ENCODE data around the gene PPFIA4. TPM values are rescaled to one million over a fixed set of nuclear protein-coding genes. Genes with fewer than 3 reads are reported as not detected.

PPFIA4 gene
- total and polyA plus RNA-seq, 2 of the 4 experiments (the other 2 are of a cell fraction), result 5.4 to 13.7 TPM

- H3K9me3 ChIP-seq (ENCODE audit: control insufficient read depth, insufficient read depth, low read length), result no peaks in the 10 kb centered on the region
- H3K27ac ChIP-seq (ENCODE audit: insufficient read depth, low read length), result no peak overlapping the region
- POLR2A ChIA-PET (ENCODE audit: unreplicated experiment), result no interaction called here
- DNase-seq (no peak), ATAC-seq (ENCODE audit: low read depth) (no peak)
- H2AK5ac ChIP-seq (ENCODE audit: low read depth, low read length), result no peak overlapping the region
- WGBS, 2 experiments (ENCODE audit: extremely low coverage in 2 of 2, insufficient read length in 1 of 2), result no CpG with 5 or more reads among the region's 7 CpGs
- no peak overlapping the region for H3K4ac ChIP-seq (ENCODE audit: low read depth, low read length)
- H4K91ac ChIP-seq (ENCODE audit: insufficient read depth, low read depth, low read length), result no peak overlapping the region
- intact Hi-C loops (cut with micrococcal nuclease), result no loop called here
- dilution Hi-C loops (cut with HindIII; ENCODE audit: low sequenced_read_pairs, unreplicated experiment), result no loop called here
- H2BK20ac ChIP-seq (ENCODE audit: low read depth, low read length), result no peak overlapping the region
- in situ Hi-C loops (cut with MboI; ENCODE audit: low sequenced_read_pairs), result no loop called here
- no peak overlapping the region for H3K18ac ChIP-seq (ENCODE audit: low read depth, low read length)
- CTCF ChIA-PET, result no interaction called here
- H2BK5ac ChIP-seq (ENCODE audit: low read depth, low read length, poor library complexity, severe bottlenecking), result no peak overlapping the region
- H3K79me1 ChIP-seq (ENCODE audit: low read depth in 1 of 2, low read length in 2 of 2), result no peaks in the 10 kb centered on the region
- no peak overlapping the region for H2BK15ac ChIP-seq (ENCODE audit: low read depth, low read length)
- no peaks in the 10 kb centered on the region for H3K4me1 ChIP-seq (ENCODE audit: control insufficient read depth, insufficient read depth, low read length)
- no peak overlapping the region for H2AK9ac ChIP-seq (replicated peaks; ENCODE audit: low read depth, low read length, poor library complexity)
- H3K4me3 ChIP-seq (ENCODE audit: insufficient read depth, low read depth, low read length), result no peak overlapping the region
- no peak overlapping the region for H2BK120ac ChIP-seq (ENCODE audit: low read depth, low read length)
- H3K23ac ChIP-seq (ENCODE audit: low read depth, low read length), result no peak overlapping the region
- H4K20me1 ChIP-seq (ENCODE audit: insufficient read depth, low read length), result no peaks in the 10 kb centered on the region; the same call in 1 of the 2 replicates
- no peak for TF ChIP-seq RFX5 (IDR thresholded peaks at IDR 0.05; ENCODE audit: low read depth, low read length)
- TF ChIP-seq NFE2L2 (IDR thresholded peaks at IDR 0.05; ENCODE audit: low read depth, low read length), result no peak
- no peak for TF ChIP-seq BHLHE40 (IDR thresholded peaks at IDR 0.05; ENCODE audit: low read depth, low read length)
- no peak for TF ChIP-seq POLR2A (IDR thresholded peaks at IDR 0.05; ENCODE audit: low read depth, low read length)
- no peak for TF ChIP-seq MAZ (IDR thresholded peaks at IDR 0.05; ENCODE audit: borderline replicate concordance, low read depth, low read length)
- no peak for TF ChIP-seq CHD1 (IDR thresholded peaks at IDR 0.05; ENCODE audit: low read depth, low read length)
- TF ChIP-seq USF2 (IDR thresholded peaks at IDR 0.05; ENCODE audit: low read depth, low read length), result no peak
- TF ChIP-seq MXI1 (IDR thresholded peaks at IDR 0.05; ENCODE audit: borderline replicate concordance, low read depth, low read length), result no peak
- TF ChIP-seq RCOR1 (IDR thresholded peaks at IDR 0.05; ENCODE audit: insufficient replicate concordance, low read length), result no peak
- TF ChIP-seq ELK1 (IDR thresholded peaks at IDR 0.05; ENCODE audit: borderline replicate concordance, low read depth, low read length), result no peak
- no peak for TF ChIP-seq SMC3 (IDR thresholded peaks at IDR 0.05; ENCODE audit: low read depth, low read length)
- no peak for TF ChIP-seq RAD21 (IDR thresholded peaks at IDR 0.05; ENCODE audit: low read length)
- no peak for TF ChIP-seq FOS (IDR thresholded peaks at IDR 0.05; ENCODE audit: low read depth, low read length)
- no peaks in the 10 kb centered on the region; the same call in 1 of the 2 replicates for H3K27me3 ChIP-seq (ENCODE audit: control insufficient read depth, insufficient read depth, low read length)
- no peaks in the 10 kb centered on the region for H3K9me1 ChIP-seq (ENCODE audit: insufficient read depth, low read length)
- H4K5ac ChIP-seq (ENCODE audit: low read depth, low read length), result no peak overlapping the region
- no peak overlapping the region for H3K56ac ChIP-seq (ENCODE audit: extremely low read depth, insufficient read depth, low read length)
- H3K9ac ChIP-seq (ENCODE audit: low read depth, low read length), result no peak overlapping the region
- H2AFZ ChIP-seq (replicated peaks; ENCODE audit: low read length, poor library complexity), result no peak overlapping the region
- no TSS peak for BruUV-seq (replicated peaks)
- no peak overlapping the region for H3K4me2 ChIP-seq (ENCODE audit: low read depth, low read length)
- no peak overlapping the region for H4K8ac ChIP-seq (ENCODE audit: low read depth in 2 of 2, low read length in 2 of 2)
- no peak overlapping the region for H3K14ac ChIP-seq (replicated peaks; ENCODE audit: low read depth, low read length)
- peaks cover 14% of the 10 kb centered on the region for H3K36me3 ChIP-seq (ENCODE audit: control insufficient read depth, insufficient read depth, low read length)
Measured at GRCh38 chr1:203065191-203065590, 38.9 kb downstream of the PPFIA4 start.
